HTR-8/SVneo (cell line): ENCODE data around the gene CD38.
"Not testable (repeated sequence)": the region's sequence is repeated elsewhere in the genome, so short reads cannot be mapped to it uniquely, and the experiment has no call there.

Source experiments
- DNase-seq: peaks from one replicate; pipeline ENCODE4 v3.0.0; 2011; ENCODE audit warnings: low spot score, mixed read lengths; ENCODE audit not compliant: insufficient read length
- FAIRE-seq: peaks from 2 replicates; lab custom pipeline; 2011; peaks lifted over from hg19 to GRCh38; lab: Jason Lieb, UNC

CD38 gene

GRCh38 chr4:15778289-15779241 is at the start of gene CD38:
TSS of gene CD38 (plus strand) at chr4:15778328. CDS start at chr4:15778415, 87 bp downstream.
- FAIRE-seq (peak; percentile 26), DNase-seq (peak; percentile 28)

- peak; percentile 66 for DNase-seq
- no peak for FAIRE-seq
Measured at GRCh38 chr4:15729910-15730533, 48.1 kb upstream of the CD38 start.

- DNase-seq, FAIRE-seq: not testable (repeated sequence)
Measured at GRCh38 chr4:15733061-15733460, 45.1 kb upstream of the CD38 start.

- FAIRE-seq (no peak), DNase-seq (no peak)
Measured at GRCh38 chr4:15735536-15735935, 42.6 kb upstream of the CD38 start.

GRCh38 chr4:15736514-15737050 is 41.5 kb upstream of the CD38 start:
- FAIRE-seq (no peak), DNase-seq (no peak)

DNA sequence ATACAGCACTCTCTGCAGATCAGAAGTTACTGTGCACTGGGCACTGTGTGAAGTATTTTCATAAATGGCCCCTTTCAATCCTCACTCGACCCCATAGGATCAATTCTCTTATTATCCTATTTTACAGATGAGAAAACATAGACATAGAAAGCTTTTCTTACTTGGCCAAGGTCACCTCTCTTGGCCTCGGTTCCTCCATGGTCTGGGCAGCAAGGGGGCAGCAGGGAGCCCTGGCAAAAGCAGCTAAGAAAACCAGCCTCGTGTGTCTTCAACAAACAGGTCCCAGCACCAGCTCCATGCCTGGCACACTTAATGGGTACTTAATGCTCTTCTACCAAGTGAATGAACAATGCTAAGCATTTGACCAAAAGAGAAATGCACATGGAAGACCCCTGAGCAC is 40.9 kb upstream of the CD38 start:
- FAIRE-seq: no peak
- no peak for DNase-seq

GRCh38 chr4:15738877-15739276 is 39.3 kb upstream of the CD38 start:
- no peak for FAIRE-seq
- no peak for DNase-seq

- no peak for DNase-seq
- FAIRE-seq: no peak
Measured at GRCh38 chr4:15740764-15741404, 37.2 kb upstream of the CD38 start.

GRCh38 chr4:15742083-15742582 is 36.0 kb upstream of the CD38 start:
- FAIRE-seq (no peak), DNase-seq (no peak)

GRCh38 chr4:15742637-15743036 is 35.5 kb upstream of the CD38 start:
- FAIRE-seq (no peak), DNase-seq (no peak)

DNA sequence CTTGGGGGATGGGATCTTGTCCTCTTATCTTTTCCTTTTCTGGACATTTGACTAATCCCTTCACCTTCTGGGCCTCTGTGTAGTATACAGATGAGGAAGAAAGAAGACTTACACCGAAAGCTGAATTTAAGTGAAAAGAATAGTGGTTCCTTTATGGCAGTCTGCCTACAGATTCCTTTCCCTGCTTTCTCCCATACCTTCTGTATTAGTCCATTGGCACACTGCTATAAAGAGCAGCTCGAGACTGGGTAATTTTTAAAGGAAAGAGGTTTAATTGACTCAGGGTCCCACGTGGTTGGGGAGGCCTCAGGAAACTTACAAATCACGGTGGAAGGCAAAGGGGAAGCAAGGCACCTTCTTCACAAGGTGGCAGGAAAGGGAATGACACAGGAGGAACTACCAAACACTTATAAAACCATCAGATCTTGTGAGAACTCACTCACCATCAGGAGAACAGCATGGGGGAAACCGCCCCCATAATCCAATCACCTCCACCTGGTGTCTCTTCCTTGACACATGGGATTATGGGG is 34.0 kb upstream of the CD38 start:
- FAIRE-seq: no peak
- DNase-seq: no peak

DNA sequence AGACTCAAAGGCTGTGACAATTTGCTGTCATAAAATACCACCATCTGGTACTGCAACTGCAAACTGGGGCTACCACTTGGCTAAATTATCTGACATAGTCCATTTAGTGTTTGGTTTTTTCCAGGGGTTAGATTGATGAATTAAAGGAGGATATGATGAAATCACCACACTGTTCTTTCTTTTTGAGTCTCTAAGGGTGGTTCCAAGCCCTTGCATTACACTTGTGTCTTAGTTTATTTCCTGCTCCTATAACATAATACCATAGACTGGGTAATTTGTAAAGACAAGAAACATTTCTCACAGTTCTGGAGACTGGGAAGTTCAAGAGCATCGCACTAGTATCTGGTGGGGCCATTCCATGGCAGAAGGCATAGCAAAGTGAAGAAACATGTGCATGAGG is 32.0 kb upstream of the CD38 start:
- no peak for FAIRE-seq

DNA sequence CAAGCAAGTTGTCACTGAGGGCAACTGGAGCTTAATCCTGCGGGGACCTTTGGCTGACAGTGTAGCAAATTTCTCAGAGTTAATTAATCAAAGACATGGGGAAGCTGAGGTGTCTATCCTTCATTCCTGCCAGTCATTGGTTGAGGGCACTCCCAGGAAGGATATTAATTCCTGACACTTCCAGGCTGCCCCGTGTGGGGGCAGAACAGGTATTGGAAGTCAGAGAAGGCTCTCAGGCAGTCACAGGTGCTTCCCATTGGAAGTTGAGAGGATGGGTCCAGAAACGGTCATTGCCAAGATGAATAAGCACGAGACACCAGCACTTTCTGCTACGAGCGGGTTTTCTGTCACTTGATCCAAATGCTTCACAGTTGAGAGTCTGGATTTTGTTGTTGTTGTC is 29.1 kb upstream of the CD38 start:
- FAIRE-seq (no peak), DNase-seq (no peak)

More for the DNA sequence above, 32.0 kb upstream of the CD38 start:
- no peak for DNase-seq

DNA sequence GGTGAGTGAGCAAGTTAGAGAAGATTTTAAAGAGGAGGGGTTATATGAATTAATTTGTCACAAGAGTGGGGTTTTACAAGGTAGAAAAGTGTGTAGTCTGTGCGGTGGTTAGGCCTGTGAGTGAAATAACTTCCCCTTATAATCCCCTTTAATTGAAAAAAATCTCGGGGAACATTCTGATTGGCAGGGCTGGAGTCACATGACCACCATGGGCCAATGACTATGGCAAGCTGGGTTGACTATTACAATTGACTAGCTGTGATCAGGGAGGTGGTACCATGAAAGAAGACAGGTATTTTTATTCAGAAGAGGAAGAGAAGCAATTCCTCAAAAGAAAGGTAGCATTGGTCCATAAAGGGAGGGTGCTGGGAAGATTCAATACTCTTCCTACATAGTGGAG is 27.0 kb upstream of the CD38 start:
- DNase-seq (no peak), FAIRE-seq (no peak)

GRCh38 chr4:15753081-15753480 is 25.0 kb upstream of the CD38 start:
- no peak for FAIRE-seq
- no peak for DNase-seq

DNA sequence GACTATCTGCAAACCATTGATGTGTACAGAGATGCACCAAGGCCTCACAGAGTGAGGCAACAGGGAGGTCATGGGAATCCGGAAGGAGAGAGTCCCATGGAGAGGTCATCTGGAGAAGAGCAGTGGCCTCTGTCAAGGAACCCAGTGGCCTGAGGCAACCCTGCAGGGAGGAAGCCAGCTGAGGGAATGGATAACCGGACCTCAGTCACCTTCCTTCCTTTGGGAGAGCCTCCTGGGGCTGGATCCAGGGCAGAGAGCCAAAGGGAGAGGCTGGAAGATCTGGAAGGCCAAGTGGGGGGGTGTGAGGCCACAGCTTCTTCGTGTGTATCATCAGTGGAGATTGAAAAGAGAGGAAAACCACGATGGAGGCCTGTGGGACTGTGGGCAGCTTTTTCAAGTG is 24.3 kb upstream of the CD38 start:
- FAIRE-seq (peak; percentile 20), DNase-seq (no peak)

DNA sequence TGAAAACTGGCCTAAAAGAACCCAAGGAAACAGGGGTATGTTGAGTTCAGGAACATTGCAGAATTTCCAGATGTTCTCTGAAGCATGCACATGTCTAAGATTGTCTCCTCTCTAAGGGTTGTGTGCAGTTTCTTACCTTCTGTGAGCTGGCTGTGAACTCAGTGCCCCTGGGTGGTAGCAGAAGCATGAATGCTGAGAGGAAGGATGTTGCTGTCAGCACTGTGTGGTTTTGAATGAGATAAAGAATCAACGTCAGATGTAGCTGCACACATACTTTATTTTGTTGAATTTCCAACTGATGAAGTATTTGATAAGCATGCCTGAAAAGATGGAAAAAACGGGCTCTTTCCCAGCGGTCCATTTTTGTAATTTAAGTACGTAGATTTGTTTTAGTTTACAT is 23.8 kb upstream of the CD38 start:
- no peak for FAIRE-seq

DNA sequence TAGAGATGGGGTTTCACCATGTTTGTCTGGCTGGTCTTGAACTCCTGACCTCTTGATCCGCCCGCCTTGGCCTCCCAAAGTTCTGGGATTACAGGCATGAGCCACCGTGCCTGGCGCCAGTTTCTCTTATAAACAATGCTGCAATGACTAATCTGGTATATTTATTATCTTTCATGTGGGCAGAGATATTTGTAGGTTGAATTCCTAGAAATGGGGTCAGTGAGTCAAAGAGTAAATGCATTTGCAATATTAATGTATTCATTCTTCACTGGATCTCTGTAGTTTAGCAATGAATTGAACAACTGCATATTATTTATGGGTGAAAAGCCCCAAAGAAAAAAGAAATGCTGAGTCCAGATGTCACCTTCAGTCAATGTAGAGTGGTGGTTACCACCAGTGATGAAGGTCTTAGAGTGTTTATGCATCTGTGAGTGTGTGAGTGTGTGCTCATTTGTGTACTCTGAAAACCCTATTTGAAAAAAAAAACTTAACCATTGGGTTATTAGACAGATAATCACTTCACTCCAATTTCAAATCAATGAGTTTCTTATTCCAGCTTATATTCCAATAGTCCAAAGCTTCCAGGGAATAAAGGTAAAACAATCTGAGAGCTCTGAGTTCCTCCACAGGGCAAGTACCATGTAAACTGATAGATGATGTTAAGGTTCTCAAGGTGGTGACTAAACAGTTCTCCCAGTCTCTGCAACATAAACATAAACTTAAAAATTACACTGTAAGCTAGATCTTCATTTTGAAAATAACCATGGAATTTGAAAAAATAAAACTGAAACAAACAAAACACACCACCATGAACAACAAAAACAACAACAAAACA is 22.6 kb upstream of the CD38 start:
- peak; percentile 20 for DNase-seq
- FAIRE-seq: no peak

More for the DNA sequence above, 23.8 kb upstream of the CD38 start:
- DNase-seq: no peak

GRCh38 chr4:15756361-15756861 is 21.7 kb upstream of the CD38 start:
- peak; percentile 87 for FAIRE-seq
- peak; percentile 32 for DNase-seq
